HG03457 (cell line): Measurements from ENCODE around the gene CDK17.
"Not testable (repeated sequence)": the region's sequence is repeated elsewhere in the genome, so short reads cannot be mapped to it uniquely, and the experiment has no call there.

Source experiments
- ATAC-seq: cut with Tn5 transposase; IDR thresholded peaks from one replicate; pipeline ENCODE4 v1.9.1; 2021; ENCODE audit warnings: moderate number of reproducible peaks; ENCODE audit not compliant: unreplicated experiment

Gene CDK17

GRCh38 chr12:96359328-96359727, 40.9 kb downstream of the CDK17 start:
- ATAC-seq = no peak

- ATAC-seq = no peak
These were observed 43.4 kb downstream of the CDK17 start for GRCh38 chr12:96356831-96357230.

GRCh38 chr12:96354844-96355534, 45.2 kb downstream of the CDK17 start:
- no peak for ATAC-seq

GRCh38 chr12:96354326-96354725, 45.9 kb downstream of the CDK17 start:
- no peak for ATAC-seq

- ATAC-seq = no peak
These were observed 47.9 kb downstream of the CDK17 start for GRCh38 chr12:96352161-96352835.

GRCh38 chr12:96350982-96351381, 49.3 kb downstream of the CDK17 start:
- ATAC-seq = no peak

- ATAC-seq = no peak
These were observed 53.0 kb downstream of the CDK17 start for GRCh38 chr12:96347130-96347699.

- ATAC-seq = not testable (repeated sequence)
These were observed 53.5 kb downstream of the CDK17 start for GRCh38 chr12:96346716-96347115.

- no peak for ATAC-seq
These were observed 56.0 kb downstream of the CDK17 start for GRCh38 chr12:96344124-96344695.

GRCh38 chr12:96343347-96343954, 56.8 kb downstream of the CDK17 start:
- ATAC-seq = peak; percentile 91

- ATAC-seq = not testable (repeated sequence)
These were observed 60.6 kb downstream of the CDK17 start for GRCh38 chr12:96339666-96340065.

- no peak for ATAC-seq
These were observed 61.3 kb downstream of the CDK17 start for GRCh38 chr12:96338852-96339471.

- no peak for ATAC-seq
These were observed 62.3 kb downstream of the CDK17 start for GRCh38 chr12:96337953-96338352.

- ATAC-seq = no peak
These were observed 63.8 kb downstream of the CDK17 start for GRCh38 chr12:96336489-96336888.

GRCh38 chr12:96335270-96335669, 65.0 kb downstream of the CDK17 start:
- ATAC-seq = peak; percentile 82

GRCh38 chr12:96334502-96334901, 65.7 kb downstream of the CDK17 start:
- ATAC-seq = no peak

- no peak for ATAC-seq
These were observed 70.7 kb downstream of the CDK17 start for GRCh38 chr12:96329545-96329944.

- no peak for ATAC-seq
These were observed 71.2 kb downstream of the CDK17 start for GRCh38 chr12:96329018-96329417.

GRCh38 chr12:96327889-96328288, 72.3 kb downstream of the CDK17 start:
- no peak for ATAC-seq

GRCh38 chr12:96327346-96327745, 72.9 kb downstream of the CDK17 start:
- ATAC-seq = peak; percentile 48

- no peak for ATAC-seq
These were observed 73.5 kb downstream of the CDK17 start for GRCh38 chr12:96326628-96327227.
